ENCODE measurements around the gene PISD.

PISD gene

GRCh38 chr22:31610611-31611010, 51.4 kb downstream of the PISD start (continued):
- TF ChIP-seq PATZ1 (CRISPR knock-in tag; IDR thresholded peaks at IDR 0.05; ENCODE audit: borderline replicate concordance): no peak
- no peak for TF ChIP-seq ZFP3 (CRISPR knock-in tag; IDR thresholded peaks at IDR 0.05)
- TF ChIP-seq BACH2 (CRISPR knock-in tag; IDR thresholded peaks at IDR 0.05; ENCODE audit: borderline replicate concordance): no peak
- TF ChIP-seq ZNF70 (CRISPR knock-in tag; IDR thresholded peaks at IDR 0.05): no peak

- no peak for ATAC-seq
- TF ChIP-seq PPARA (CRISPR knock-in tag; IDR thresholded peaks at IDR 0.05; ENCODE audit: borderline replicate concordance) (no peak), ISL1 (CRISPR knock-in tag; IDR thresholded peaks at IDR 0.05) (no peak), ZNF70 (CRISPR knock-in tag; IDR thresholded peaks at IDR 0.05) (no peak), ARNTL (CRISPR knock-in tag; IDR thresholded peaks at IDR 0.05; ENCODE audit: borderline replicate concordance, low read depth) (no peak), RARB (CRISPR knock-in tag; IDR thresholded peaks at IDR 0.05) (no peak), ZNF8 (CRISPR knock-in tag; IDR thresholded peaks at IDR 0.05) (no peak), CREB5 (CRISPR knock-in tag; IDR thresholded peaks at IDR 0.05; ENCODE audit: low read depth) (no peak)
Measured at GRCh38 chr22:31609716-31610115, 52.3 kb downstream of the PISD start.

GRCh38 chr22:31607696-31608095, 54.3 kb downstream of the PISD start:
- no peak for ATAC-seq

GRCh38 chr22:31605851-31606585, 56.0 kb downstream of the PISD start:
- ATAC-seq: no peak
- TF ChIP-seq ZNF565 (CRISPR knock-in tag; conservative IDR thresholded peaks at IDR 0.05; ENCODE audit: low read depth) (no peak), SNAI2 (CRISPR knock-in tag; IDR thresholded peaks at IDR 0.05) (no peak), ZC3H10 (CRISPR knock-in tag; IDR thresholded peaks at IDR 0.05) (no peak), BACH2 (CRISPR knock-in tag; IDR thresholded peaks at IDR 0.05; ENCODE audit: borderline replicate concordance) (no peak), PPARA (CRISPR knock-in tag; IDR thresholded peaks at IDR 0.05; ENCODE audit: borderline replicate concordance) (no peak), CSRNP3 (CRISPR knock-in tag; IDR thresholded peaks at IDR 0.05) (no peak), TCF4 (CRISPR knock-in tag; IDR thresholded peaks at IDR 0.05; ENCODE audit: borderline replicate concordance) (no peak), POU6F1 (CRISPR knock-in tag; IDR thresholded peaks at IDR 0.05; ENCODE audit: borderline replicate concordance, low read depth) (no peak), ISL1 (CRISPR knock-in tag; IDR thresholded peaks at IDR 0.05) (no peak), ZNF8 (CRISPR knock-in tag; IDR thresholded peaks at IDR 0.05) (no peak)

More at GRCh38 chr22:31607696-31608095, 54.3 kb downstream of the PISD start:
- TF ChIP-seq ZNF565 (CRISPR knock-in tag; conservative IDR thresholded peaks at IDR 0.05; ENCODE audit: low read depth): no peak
- TF ChIP-seq ZFP30 (CRISPR knock-in tag; IDR thresholded peaks at IDR 0.05): no peak
- TF ChIP-seq SNAI2 (CRISPR knock-in tag; IDR thresholded peaks at IDR 0.05): no peak
- TF ChIP-seq GLIS3 (CRISPR knock-in tag; IDR thresholded peaks at IDR 0.05): no peak
- TF ChIP-seq ISL1 (CRISPR knock-in tag; IDR thresholded peaks at IDR 0.05): no peak
- no peak for TF ChIP-seq ZFP3 (CRISPR knock-in tag; IDR thresholded peaks at IDR 0.05)
- TF ChIP-seq CSDC2 (CRISPR knock-in tag; IDR thresholded peaks at IDR 0.05): no peak
- TF ChIP-seq PPARA (CRISPR knock-in tag; IDR thresholded peaks at IDR 0.05; ENCODE audit: borderline replicate concordance): no peak
- no peak for TF ChIP-seq PATZ1 (CRISPR knock-in tag; IDR thresholded peaks at IDR 0.05; ENCODE audit: borderline replicate concordance)
- TF ChIP-seq ZC3H10 (CRISPR knock-in tag; IDR thresholded peaks at IDR 0.05): no peak
- no peak for TF ChIP-seq ZNF8 (CRISPR knock-in tag; IDR thresholded peaks at IDR 0.05)
- no peak for TF ChIP-seq RARB (CRISPR knock-in tag; IDR thresholded peaks at IDR 0.05)
- no peak for TF ChIP-seq TCF4 (CRISPR knock-in tag; IDR thresholded peaks at IDR 0.05; ENCODE audit: borderline replicate concordance)
- TF ChIP-seq ARNTL (CRISPR knock-in tag; IDR thresholded peaks at IDR 0.05; ENCODE audit: borderline replicate concordance, low read depth): no peak
- TF ChIP-seq ZNF70 (CRISPR knock-in tag; IDR thresholded peaks at IDR 0.05): no peak
- TF ChIP-seq OSR1 (CRISPR knock-in tag; IDR thresholded peaks at IDR 0.05): no peak
- TF ChIP-seq CSRNP3 (CRISPR knock-in tag; IDR thresholded peaks at IDR 0.05): no peak
- TF ChIP-seq ESRRG (CRISPR knock-in tag; IDR thresholded peaks at IDR 0.05): no peak

Data from SK-N-SH treated with all-trans-retinoic acid at 6 μM for 48 hours (cell line).